D721Med (cell line): ENCODE results near the gene ERCC6L.
"Not testable (repeated sequence)": the region's sequence is repeated elsewhere in the genome, so short reads cannot be mapped to it uniquely, and the experiment has no call there.

Source experiments
- DNase-seq: peaks from one replicate; pipeline ENCODE4 v3.0.0; 2011; ENCODE audit warnings: low spot score; ENCODE audit not compliant: insufficient read length
- FAIRE-seq: peaks from 2 replicates; lab custom pipeline; 2011; peaks lifted over from hg19 to GRCh38; lab: Jason Lieb, UNC
- CTCF ChIP-seq: IDR thresholded peaks from 2 replicates; pipeline ENCODE4 v1.5.1; 2012; ENCODE audit warnings: mild to moderate bottlenecking, control low read depth; ENCODE audit not compliant: insufficient read depth; ENCODE audit errors: missing control alignments

The ERCC6L gene

GRCh38 chrX:72247206-72247942 is 8.5 kb upstream of the ERCC6L start:
- no peak for FAIRE-seq
- TF ChIP-seq CTCF = no peak
- DNase-seq = no peak

GRCh38 chrX:72245461-72246089 is 6.7 kb upstream of the ERCC6L start:
- FAIRE-seq (no peak), DNase-seq (peak; percentile 35)
- peak; percentile 69 for TF ChIP-seq CTCF

GRCh38 chrX:72243472-72243871 is 4.6 kb upstream of the ERCC6L start:
- FAIRE-seq (no peak), DNase-seq (no peak)
- TF ChIP-seq CTCF = no peak

- FAIRE-seq = no peak
- no peak for TF ChIP-seq CTCF
- DNase-seq = no peak
Measured at GRCh38 chrX:72240976-72241375, 2.1 kb upstream of the ERCC6L start.

GRCh38 chrX:72238183-72238582 is 644 bp downstream of the ERCC6L start:
- DNase-seq (no peak), FAIRE-seq (no peak)
- no peak for TF ChIP-seq CTCF

- TF ChIP-seq CTCF = no peak
- DNase-seq = no peak
- no peak for FAIRE-seq
Measured at GRCh38 chrX:72236841-72237240, 2.0 kb downstream of the ERCC6L start.

- FAIRE-seq (no peak), DNase-seq (no peak)
- TF ChIP-seq CTCF = no peak
Measured at GRCh38 chrX:72230290-72230689, 8.5 kb downstream of the ERCC6L start.

- not testable (repeated sequence) for DNase-seq, FAIRE-seq
Measured at GRCh38 chrX:72220375-72220774, 18.5 kb downstream of the ERCC6L start.
